ENCODE measurements around the gene EEPD1.

The EEPD1 gene

GRCh38 chr7:36280840-36281812 lies 128.1 kb downstream of the EEPD1 start:
- peak; percentile 90 for DNase-seq (ENCODE audit: low spot score)

GRCh38 chr7:36281945-36282717 lies 129.1 kb downstream of the EEPD1 start:
- peak; percentile 40 for DNase-seq (ENCODE audit: low spot score)

GRCh38 chr7:36283181-36283580 lies 130.1 kb downstream of the EEPD1 start:
- DNase-seq (ENCODE audit: low spot score): no peak

GRCh38 chr7:36283711-36284130 lies 130.7 kb downstream of the EEPD1 start:
- DNase-seq (ENCODE audit: low spot score): no peak

- no peak for DNase-seq (ENCODE audit: low spot score)
These were observed 131.5 kb downstream of the EEPD1 start for GRCh38 chr7:36284456-36285090.

GRCh38 chr7:36285276-36285675 lies 132.2 kb downstream of the EEPD1 start:
- no peak for DNase-seq (ENCODE audit: low spot score)

GRCh38 chr7:36286226-36286625 lies 133.2 kb downstream of the EEPD1 start:
- DNase-seq (ENCODE audit: low spot score): no peak

- no peak for DNase-seq (ENCODE audit: low spot score)
These were observed 133.6 kb downstream of the EEPD1 start for GRCh38 chr7:36286688-36287087.

GRCh38 chr7:36287371-36288241 lies 134.6 kb downstream of the EEPD1 start:
- DNase-seq (ENCODE audit: low spot score): no peak

- DNase-seq (ENCODE audit: low spot score): no peak
These were observed 135.4 kb downstream of the EEPD1 start for GRCh38 chr7:36288501-36288900.

GRCh38 chr7:36289833-36290661 lies 137.0 kb downstream of the EEPD1 start:
- DNase-seq (ENCODE audit: low spot score): no peak

- peak; percentile 92 for DNase-seq (ENCODE audit: low spot score)
These were observed 138.6 kb downstream of the EEPD1 start for GRCh38 chr7:36291387-36292316.

- DNase-seq (ENCODE audit: low spot score): no peak
These were observed 142.0 kb downstream of the EEPD1 start for GRCh38 chr7:36295090-36295489.

- no peak for DNase-seq (ENCODE audit: low spot score)
These were observed 143.2 kb downstream of the EEPD1 start for GRCh38 chr7:36296284-36296683.

- DNase-seq (ENCODE audit: low spot score): no peak
These were observed 144.4 kb downstream of the EEPD1 start for GRCh38 chr7:36297364-36298009.

GRCh38 chr7:36298106-36298505 lies 145.1 kb downstream of the EEPD1 start:
- DNase-seq (ENCODE audit: low spot score): no peak

- DNase-seq (ENCODE audit: low spot score): no peak
These were observed 146.2 kb downstream of the EEPD1 start for GRCh38 chr7:36299223-36299774.

- no peak for DNase-seq (ENCODE audit: low spot score)
These were observed 146.8 kb downstream of the EEPD1 start for GRCh38 chr7:36299823-36300341.

Data from GM03348 (cell line).